Parathyroid adenoma (tissue), 2 donors: Measurements from ENCODE around the gene GPR171.
A peak's percentile ranks its signal among the peaks of the same experiment; 100 is the strongest.

Experiments used
- H2AFZ ChIP-seq: fragments of 300-600 bp; sonication (generic); one replicate; pipeline ENCODE4 v1.7.0; 2017; ENCODE audit warnings: antibody characterized with exemption, mild to moderate bottlenecking
- H3K27ac ChIP-seq: fragments of 300-600 bp; sonication (generic); one replicate; pipeline ENCODE4 v1.7.0; 2017
- H3K27me3 ChIP-seq: fragments of 300-600 bp; sonication (generic); one replicate; pipeline ENCODE4 v1.7.0; 2017; ENCODE audit warnings: low read length; ENCODE audit not compliant: control insufficient read depth, insufficient read depth
- H3K36me3 ChIP-seq: fragments of 300-600 bp; sonication (generic); one replicate; pipeline ENCODE4 v1.7.0; 2017; ENCODE audit warnings: low read length; ENCODE audit not compliant: control insufficient read depth, insufficient read depth
- H3K4me1 ChIP-seq: fragments of 300-600 bp; sonication (generic); one replicate; pipeline ENCODE4 v1.7.0; 2017; ENCODE audit warnings: control low read depth
- H3K4me2 ChIP-seq: fragments of 300-600 bp; sonication (generic); one replicate; pipeline ENCODE4 v1.7.0; 2017; ENCODE audit warnings: low read length
- H3K4me3 ChIP-seq: fragments of 300-600 bp; sonication (generic); one replicate; pipeline ENCODE4 v1.7.0; 2017; ENCODE audit warnings: low read depth, low read length
- H3K79me2 ChIP-seq: fragments of 300-600 bp; sonication (generic); one replicate; pipeline ENCODE4 v1.7.0; 2017; ENCODE audit warnings: control low read depth
- H3K9ac ChIP-seq: fragments of 300-600 bp; sonication (generic); one replicate; pipeline ENCODE4 v1.7.0; 2017; ENCODE audit warnings: mild to moderate bottlenecking
- H3K9me3 ChIP-seq: fragments of 300-600 bp; sonication (generic); one replicate; pipeline ENCODE4 v1.7.0; 2017; ENCODE audit warnings: low read length; ENCODE audit not compliant: control insufficient read depth
- TF ChIP-seq, protein P1 (sequence below): fragments of 300-600 bp; sonication (generic); IDR thresholded peaks from one replicate; pipeline ENCODE4 v1.7.0; 2017; ENCODE audit warnings: antibody characterized with exemption, mild to moderate bottlenecking
- donor health status: primary hyperparathyroidism.

Gene GPR171

DNA sequence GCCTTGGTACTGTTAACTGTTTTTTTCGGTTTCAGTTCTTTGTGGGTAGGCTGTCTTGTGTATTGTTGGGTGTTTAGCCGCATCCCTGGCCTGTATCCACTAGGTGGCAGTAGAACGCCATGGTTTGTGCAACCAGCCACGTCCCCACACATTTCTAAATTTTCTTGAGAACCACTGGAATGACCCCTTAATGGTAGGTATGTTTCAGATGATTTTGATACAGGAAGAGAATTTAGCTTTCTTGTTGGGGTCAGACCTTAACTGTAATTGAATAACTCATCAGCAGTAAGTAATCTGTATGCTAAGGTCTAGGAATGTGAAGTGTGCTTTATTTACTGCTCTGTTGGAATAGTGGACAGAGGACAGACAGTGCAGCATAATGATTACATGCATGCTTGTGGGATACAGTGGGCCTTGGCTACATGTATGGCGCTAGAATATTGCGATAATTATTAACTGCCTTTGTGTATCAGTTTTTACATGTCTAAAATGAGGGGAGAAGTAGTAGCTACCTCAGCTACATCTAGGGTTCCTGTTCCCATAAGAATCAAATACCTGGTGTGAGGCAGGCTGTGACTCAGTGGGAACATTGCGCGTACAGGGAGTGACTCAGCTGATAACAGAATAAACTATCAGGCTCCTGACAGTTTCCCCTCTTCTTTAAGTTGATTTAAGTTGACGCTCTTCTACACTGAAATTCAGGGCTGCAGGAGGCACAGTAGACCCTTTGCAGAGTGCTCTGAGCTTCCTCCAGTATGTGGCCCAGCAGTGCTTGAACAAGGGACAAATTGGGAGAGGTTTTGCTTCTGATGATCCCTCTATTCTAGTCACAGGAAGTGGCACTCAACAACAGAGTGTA is 25.0 kb upstream of the GPR171 start:
- Histone ChIP-seq H3K27ac (peak overlapping the region; percentile 8), H3K9me3 (no peaks in the 10 kb centered on the region), H3K4me3 (no peak overlapping the region), H3K9ac (no peak overlapping the region), H3K4me1 (no peaks in the 10 kb centered on the region), H3K27me3 (no peaks in the 10 kb centered on the region), H3K36me3 (no peaks in the 10 kb centered on the region), H3K79me2 (no peaks in the 10 kb centered on the region), H2AFZ (no peak overlapping the region), H3K4me2 (no peak overlapping the region)
- TF ChIP-seq, protein P1, sequence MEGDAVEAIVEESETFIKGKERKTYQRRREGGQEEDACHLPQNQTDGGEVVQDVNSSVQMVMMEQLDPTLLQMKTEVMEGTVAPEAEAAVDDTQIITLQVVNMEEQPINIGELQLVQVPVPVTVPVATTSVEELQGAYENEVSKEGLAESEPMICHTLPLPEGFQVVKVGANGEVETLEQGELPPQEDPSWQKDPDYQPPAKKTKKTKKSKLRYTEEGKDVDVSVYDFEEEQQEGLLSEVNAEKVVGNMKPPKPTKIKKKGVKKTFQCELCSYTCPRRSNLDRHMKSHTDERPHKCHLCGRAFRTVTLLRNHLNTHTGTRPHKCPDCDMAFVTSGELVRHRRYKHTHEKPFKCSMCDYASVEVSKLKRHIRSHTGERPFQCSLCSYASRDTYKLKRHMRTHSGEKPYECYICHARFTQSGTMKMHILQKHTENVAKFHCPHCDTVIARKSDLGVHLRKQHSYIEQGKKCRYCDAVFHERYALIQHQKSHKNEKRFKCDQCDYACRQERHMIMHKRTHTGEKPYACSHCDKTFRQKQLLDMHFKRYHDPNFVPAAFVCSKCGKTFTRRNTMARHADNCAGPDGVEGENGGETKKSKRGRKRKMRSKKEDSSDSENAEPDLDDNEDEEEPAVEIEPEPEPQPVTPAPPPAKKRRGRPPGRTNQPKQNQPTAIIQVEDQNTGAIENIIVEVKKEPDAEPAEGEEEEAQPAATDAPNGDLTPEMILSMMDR = peak; percentile 90

DNA sequence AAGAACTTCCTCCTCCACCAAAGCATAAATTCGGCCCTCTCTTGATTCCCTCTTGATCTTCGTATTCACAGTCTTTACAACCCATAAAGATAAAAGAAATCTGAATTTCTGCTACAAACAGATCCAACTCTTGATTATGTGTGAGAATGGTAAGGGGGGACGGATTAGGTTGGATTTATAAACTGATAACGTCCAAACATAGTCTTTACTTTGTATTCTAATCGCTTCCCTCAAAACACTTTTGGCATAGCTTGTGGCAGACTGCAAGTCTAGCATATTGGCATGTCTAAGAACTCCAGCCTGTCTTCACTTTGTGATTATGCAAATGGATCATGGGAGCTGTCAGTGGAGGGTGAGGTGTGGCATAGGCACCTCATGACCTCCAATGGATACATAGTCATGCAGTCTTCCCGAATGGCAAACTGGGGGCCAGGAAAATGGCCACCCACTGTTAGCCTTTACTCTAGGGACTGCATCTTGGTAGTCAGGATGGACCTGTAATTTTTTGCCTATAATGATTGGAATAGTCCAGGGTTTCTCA is 24.3 kb upstream of the GPR171 start:
- H3K9me3 ChIP-seq = no peaks in the 10 kb centered on the region
- no peaks in the 10 kb centered on the region for H3K27me3 ChIP-seq
- H3K4me3 ChIP-seq = no peak overlapping the region
- H3K4me2 ChIP-seq = no peak overlapping the region
- H3K9ac ChIP-seq = no peak overlapping the region
- no peaks in the 10 kb centered on the region for H3K4me1 ChIP-seq
- no peaks in the 10 kb centered on the region for H3K79me2 ChIP-seq
- TF ChIP-seq, protein P1 = no peak
- no peak overlapping the region for H2AFZ ChIP-seq
- no peaks in the 10 kb centered on the region for H3K36me3 ChIP-seq
- H3K27ac ChIP-seq = no peak overlapping the region

DNA sequence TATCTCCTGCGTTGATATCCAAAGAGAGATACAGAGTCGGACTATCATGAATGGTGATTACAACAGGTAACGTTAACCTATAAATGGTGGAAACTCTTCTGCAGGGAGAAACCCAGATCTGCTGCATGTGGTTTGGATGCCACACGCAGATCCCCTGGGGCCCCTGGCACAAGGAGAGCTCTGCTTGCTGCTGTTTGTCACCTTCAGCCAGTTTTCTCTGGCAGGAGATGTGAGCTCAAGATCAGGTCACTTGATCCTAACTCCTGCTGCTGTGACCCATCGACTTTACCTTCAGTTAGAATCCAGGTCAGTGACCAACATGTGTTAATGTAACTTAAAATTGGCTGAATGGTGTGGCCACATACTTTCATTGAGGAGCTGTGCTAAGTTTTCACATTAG is 23.8 kb upstream of the GPR171 start:
- no peaks in the 10 kb centered on the region for H3K36me3 ChIP-seq
- no peak overlapping the region for H3K4me2 ChIP-seq
- H3K79me2 ChIP-seq = no peaks in the 10 kb centered on the region
- H3K4me1 ChIP-seq = no peaks in the 10 kb centered on the region
- no peak overlapping the region for H3K9ac ChIP-seq
- H3K9me3 ChIP-seq = no peaks in the 10 kb centered on the region
- H3K27me3 ChIP-seq = no peaks in the 10 kb centered on the region
- no peak overlapping the region for H3K4me3 ChIP-seq
- TF ChIP-seq, protein P1 = no peak
- H2AFZ ChIP-seq = no peak overlapping the region
- H3K27ac ChIP-seq = no peak overlapping the region

DNA sequence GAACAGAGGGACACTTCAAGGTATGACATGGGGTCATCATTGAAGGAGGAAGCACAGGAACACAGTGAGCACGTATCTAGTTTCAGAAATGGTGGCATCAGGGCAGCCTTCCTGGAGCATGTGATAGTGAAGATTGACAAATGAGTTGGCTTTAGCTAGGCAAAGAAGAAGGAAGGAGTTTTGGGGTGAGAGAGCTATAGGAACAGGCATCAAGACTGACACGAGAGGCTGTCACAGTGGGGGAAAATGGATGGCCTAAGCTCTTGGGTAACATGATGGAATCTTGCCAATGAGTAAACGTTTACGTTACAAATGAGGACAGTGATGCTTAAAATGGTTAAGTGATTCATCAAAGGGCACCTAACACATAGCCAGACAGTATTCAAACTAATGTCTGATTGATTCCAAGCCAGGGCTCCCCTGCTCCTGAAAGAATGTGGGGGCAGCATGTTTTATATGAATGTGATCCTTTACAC is 23.1 kb upstream of the GPR171 start:
- H3K79me2 ChIP-seq = no peaks in the 10 kb centered on the region
- no peaks in the 10 kb centered on the region for H3K27me3 ChIP-seq
- H3K9ac ChIP-seq = no peak overlapping the region
- no peak overlapping the region for H2AFZ ChIP-seq
- H3K4me2 ChIP-seq = no peak overlapping the region
- no peak overlapping the region for H3K27ac ChIP-seq
- no peaks in the 10 kb centered on the region for H3K36me3 ChIP-seq
- no peaks in the 10 kb centered on the region for H3K4me1 ChIP-seq
- TF ChIP-seq, protein P1 = no peak
- H3K9me3 ChIP-seq = no peaks in the 10 kb centered on the region
- H3K4me3 ChIP-seq = no peak overlapping the region
